Measurements from ENCODE around the gene CARMIL1. TPM values are rescaled to one million over a fixed set of nuclear protein-coding genes. Genes with fewer than 3 reads are reported as not detected.

Gene CARMIL1
- total RNA-seq, 2 experiments from 2014 or later = 3.9 to 4.7 TPM

GRCh38 chr6:25295651-25296050 lies 16.5 kb downstream of the CARMIL1 start:
- Mint-ChIP-seq H3K27me3 (no peaks in the 10 kb centered on the region), H3K9me3 (no peaks in the 10 kb centered on the region), H3K27ac (no peak overlapping the region), H3K36me3 (ENCODE audit: low read depth) (no peaks in the 10 kb centered on the region), H3K4me3 (no peak overlapping the region), H3K4me1 (ENCODE audit: low read depth) (peaks cover 26% of the 10 kb centered on the region)
- intact Hi-C loops (cut with DNase I, micrococcal nuclease) = no loop called here
- Histone ChIP-seq H3K9me3 (ENCODE audit: control insufficient read depth in 1 of 2, insufficient read depth in 1 of 2, low read length in 2 of 2) (no peaks in the 10 kb centered on the region), H3K4me1 (ENCODE audit: insufficient read depth, low read length) (peaks cover 2% of the 10 kb centered on the region), H3K36me3 (ENCODE audit: insufficient read depth, low read length) (no peaks in the 10 kb centered on the region), H3K4me3 (ENCODE audit: low read length) (no peak overlapping the region), H3K27me3 (ENCODE audit: control insufficient read depth in 1 of 2, insufficient read depth in 2 of 2, low read length in 2 of 2) (no peaks in the 10 kb centered on the region), H3K27ac (ENCODE audit: low read depth in 1 of 2, low read length in 2 of 2) (no peak overlapping the region)
- TF ChIP-seq CTCF (IDR thresholded peaks at IDR 0.05) = no peak
- POLR2A ChIA-PET = no interaction called here
- CTCF ChIA-PET = interaction anchor here (0.7 kb wide), 1 partner anchor 14 kb away, joined by 3 read pairs; no protein-coding TSS in a partner anchor
- no peak for DNase-seq
- no peak for ATAC-seq (ENCODE audit: poor library complexity)

- POLR2A ChIA-PET = no interaction called here
- DNase-seq (no peak), ATAC-seq (ENCODE audit: poor library complexity) (no peak)
- peaks cover 26% of the 10 kb centered on the region for H3K4me1 Mint-ChIP-seq (ENCODE audit: low read depth)
- H3K27me3 Mint-ChIP-seq = no peaks in the 10 kb centered on the region
- no peaks in the 10 kb centered on the region for H3K36me3 Mint-ChIP-seq (ENCODE audit: low read depth)
- H3K36me3 ChIP-seq (ENCODE audit: insufficient read depth, low read length) = no peaks in the 10 kb centered on the region
- no peak for TF ChIP-seq CTCF (IDR thresholded peaks at IDR 0.05)
- H3K9me3 ChIP-seq (ENCODE audit: control insufficient read depth in 1 of 2, insufficient read depth in 1 of 2, low read length in 2 of 2) = no peaks in the 10 kb centered on the region
- H3K4me1 ChIP-seq (ENCODE audit: insufficient read depth, low read length) = peaks cover 2% of the 10 kb centered on the region
- H3K27ac ChIP-seq (ENCODE audit: low read depth in 1 of 2, low read length in 2 of 2) = no peak overlapping the region
- no peak overlapping the region for H3K27ac Mint-ChIP-seq
- H3K27me3 ChIP-seq (ENCODE audit: control insufficient read depth in 1 of 2, insufficient read depth in 2 of 2, low read length in 2 of 2) = no peaks in the 10 kb centered on the region
- H3K9me3 Mint-ChIP-seq = no peaks in the 10 kb centered on the region
- H3K4me3 Mint-ChIP-seq = no peak overlapping the region
- intact Hi-C loops (cut with DNase I, micrococcal nuclease) = no loop called here
- H3K4me3 ChIP-seq (ENCODE audit: low read length) = no peak overlapping the region
- CTCF ChIA-PET = no interaction called here
These were observed 17.2 kb downstream of the CARMIL1 start for GRCh38 chr6:25296217-25296905.

GRCh38 chr6:25297039-25297441 lies 17.9 kb downstream of the CARMIL1 start:
- H3K4me1 Mint-ChIP-seq (ENCODE audit: low read depth) = peaks cover 31% of the 10 kb centered on the region
- no peaks in the 10 kb centered on the region for H3K27me3 ChIP-seq (ENCODE audit: control insufficient read depth in 1 of 2, insufficient read depth in 2 of 2, low read length in 2 of 2)
- H3K27ac ChIP-seq (ENCODE audit: low read depth in 1 of 2, low read length in 2 of 2) = no peak overlapping the region
- TF ChIP-seq CTCF (IDR thresholded peaks at IDR 0.05) = no peak
- H3K36me3 ChIP-seq (ENCODE audit: insufficient read depth, low read length) = no peaks in the 10 kb centered on the region
- H3K9me3 ChIP-seq (ENCODE audit: control insufficient read depth in 1 of 2, insufficient read depth in 1 of 2, low read length in 2 of 2) = no peaks in the 10 kb centered on the region
- no peaks in the 10 kb centered on the region for H3K36me3 Mint-ChIP-seq (ENCODE audit: low read depth)
- POLR2A ChIA-PET = no interaction called here
- H3K4me3 ChIP-seq (ENCODE audit: low read length) = no peak overlapping the region
- intact Hi-C loops (cut with DNase I, micrococcal nuclease) = no loop called here
- no peak for ATAC-seq (ENCODE audit: poor library complexity)
- CTCF ChIA-PET = no interaction called here
- no peak for DNase-seq
- H3K9me3 Mint-ChIP-seq = no peaks in the 10 kb centered on the region
- H3K4me3 Mint-ChIP-seq = no peak overlapping the region
- H3K27ac Mint-ChIP-seq = no peak overlapping the region
- H3K27me3 Mint-ChIP-seq = no peaks in the 10 kb centered on the region
- peaks cover 2% of the 10 kb centered on the region for H3K4me1 ChIP-seq (ENCODE audit: insufficient read depth, low read length)

Measured in CD4-positive, alpha-beta T cell (primary cell).